GM18511 (cell line): ENCODE measurements around the gene OLFM3.
A peak's percentile ranks its signal among the peaks of the same experiment; 100 is the strongest.

Experiments
- ATAC-seq: cut with Tn5 transposase; IDR thresholded peaks from one replicate; pipeline ENCODE4 v1.9.1; 2021; ENCODE audit warnings: mild to moderate bottlenecking, moderate library complexity; ENCODE audit not compliant: unreplicated experiment

Gene OLFM3

GRCh38 chr1:101854271-101854670 lies 142.5 kb downstream of the OLFM3 start:
- no peak for ATAC-seq

GRCh38 chr1:101852936-101853335 lies 143.8 kb downstream of the OLFM3 start:
- ATAC-seq: no peak

DNA sequence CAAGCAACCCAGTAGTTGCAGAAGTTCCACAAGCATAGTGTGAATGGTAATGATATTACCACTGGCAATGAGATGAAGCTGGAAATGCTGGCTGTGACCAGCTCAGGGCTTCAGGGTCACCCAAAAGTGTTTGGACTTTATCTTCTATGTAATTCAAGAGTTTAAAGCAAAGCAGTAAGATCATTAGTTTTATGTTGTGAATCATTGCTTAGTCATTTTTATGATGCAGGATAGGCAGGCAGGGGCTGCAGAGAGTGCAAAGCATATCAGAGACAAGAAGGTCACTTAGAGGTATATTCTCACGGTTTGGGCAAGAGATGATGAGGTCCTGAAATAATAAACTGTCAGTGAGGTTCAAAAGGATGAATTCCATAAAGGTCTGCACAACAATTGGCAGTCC lies 147.4 kb downstream of the OLFM3 start:
- no peak for ATAC-seq

DNA sequence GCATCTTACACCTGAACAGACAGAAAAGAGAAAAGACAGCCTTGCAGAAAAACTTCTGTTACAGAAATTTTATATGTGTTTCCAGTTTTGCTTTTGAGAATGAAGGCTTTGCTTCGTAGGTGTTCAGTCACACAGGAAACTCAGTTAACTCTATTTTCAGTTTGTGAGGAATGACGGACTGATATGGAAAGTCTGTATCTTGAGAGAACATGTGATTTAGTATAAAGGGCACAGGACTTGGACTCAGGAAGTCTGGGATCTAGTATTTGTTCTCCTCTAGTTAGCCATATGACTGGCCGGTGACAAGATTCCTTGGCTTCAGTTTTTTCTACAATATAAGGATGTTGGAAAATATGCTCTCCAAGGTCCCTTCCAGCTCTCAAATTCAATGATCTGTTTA lies 149.1 kb downstream of the OLFM3 start:
- ATAC-seq: no peak

DNA sequence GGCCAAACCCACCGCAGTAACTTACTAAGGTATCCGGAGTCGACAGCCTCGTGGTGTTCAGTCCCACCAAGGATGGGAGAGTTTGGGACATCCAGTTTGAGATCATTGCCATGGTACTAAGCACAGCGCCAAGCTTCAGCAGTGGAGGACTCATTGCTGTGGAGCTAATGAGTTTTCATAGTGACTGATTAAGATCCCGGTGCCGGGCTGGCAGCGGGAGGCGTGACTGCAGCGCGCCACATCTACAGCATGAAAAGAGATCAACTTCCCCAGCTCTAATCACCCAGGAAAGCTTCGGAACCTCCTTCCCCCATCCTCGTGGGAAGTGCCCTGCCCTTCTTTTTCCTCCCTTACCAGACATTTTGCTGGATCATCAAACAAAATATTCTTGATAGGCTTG lies 149.9 kb downstream of the OLFM3 start:
- ATAC-seq: no peak

DNA sequence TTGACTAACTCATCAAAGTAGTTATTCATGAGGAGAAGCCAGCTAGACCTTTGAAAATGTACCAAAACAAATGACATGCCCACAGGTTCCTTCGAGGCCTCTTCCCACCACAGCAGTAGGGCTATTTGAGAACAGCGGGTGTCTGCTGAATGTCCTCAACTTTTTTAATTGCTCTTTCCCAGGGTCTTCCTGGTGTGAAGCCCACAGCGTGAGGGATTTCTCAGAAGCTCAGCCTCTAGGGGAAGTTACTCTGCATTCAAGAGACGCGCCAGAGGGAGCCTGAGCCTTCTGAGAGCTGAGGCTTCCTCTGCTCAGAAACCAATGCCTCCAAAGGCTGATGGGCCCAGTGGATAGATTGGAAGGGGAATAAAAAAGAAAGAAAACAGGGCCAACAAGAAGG lies 153.6 kb downstream of the OLFM3 start:
- no peak for ATAC-seq

- ATAC-seq: no peak
Observed at GRCh38 chr1:101841824-101842223, 154.9 kb downstream of the OLFM3 start.

GRCh38 chr1:101835988-101836387 lies 160.7 kb downstream of the OLFM3 start:
- ATAC-seq: no peak

DNA sequence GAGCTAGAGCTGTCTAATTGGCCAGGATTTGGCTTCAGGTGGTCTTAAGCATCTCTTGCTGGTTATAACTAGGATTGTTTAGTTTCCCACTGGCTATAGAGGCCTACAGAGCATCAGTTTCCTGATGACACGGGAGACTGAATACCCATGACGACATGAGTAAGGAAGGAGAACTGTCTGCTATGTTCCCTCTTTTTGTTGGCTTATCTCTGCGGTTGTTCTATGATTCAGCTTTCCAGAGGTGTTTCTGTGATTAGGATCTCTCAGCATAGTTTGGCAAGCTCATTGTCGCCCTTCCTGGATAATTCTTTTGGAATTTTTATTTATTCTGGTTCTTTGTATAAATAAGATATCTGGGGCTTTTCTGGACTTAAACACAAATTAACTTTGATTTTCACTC lies 163.4 kb downstream of the OLFM3 start:
- ATAC-seq: no peak

- ATAC-seq: no peak
Observed at GRCh38 chr1:101826416-101826815, 170.3 kb downstream of the OLFM3 start.

DNA sequence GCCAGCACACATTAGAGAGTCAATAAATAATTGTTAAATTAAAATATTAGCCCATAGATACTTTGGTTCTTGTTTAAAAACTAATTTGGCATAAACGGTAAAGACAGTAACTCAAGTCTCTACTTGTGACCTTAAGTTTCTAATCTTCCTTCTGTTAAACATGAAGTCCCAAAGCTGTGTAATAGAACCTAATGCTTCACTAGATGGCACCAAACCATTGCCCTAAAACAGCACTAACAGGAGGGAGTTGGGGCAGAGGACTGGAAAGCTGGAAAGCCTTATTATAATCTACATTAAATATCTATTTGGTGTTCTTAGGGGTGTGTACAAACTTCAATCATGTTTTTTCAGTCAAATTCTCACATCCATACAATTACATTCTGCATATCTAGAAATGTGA lies 176.7 kb downstream of the OLFM3 start:
- no peak for ATAC-seq

DNA sequence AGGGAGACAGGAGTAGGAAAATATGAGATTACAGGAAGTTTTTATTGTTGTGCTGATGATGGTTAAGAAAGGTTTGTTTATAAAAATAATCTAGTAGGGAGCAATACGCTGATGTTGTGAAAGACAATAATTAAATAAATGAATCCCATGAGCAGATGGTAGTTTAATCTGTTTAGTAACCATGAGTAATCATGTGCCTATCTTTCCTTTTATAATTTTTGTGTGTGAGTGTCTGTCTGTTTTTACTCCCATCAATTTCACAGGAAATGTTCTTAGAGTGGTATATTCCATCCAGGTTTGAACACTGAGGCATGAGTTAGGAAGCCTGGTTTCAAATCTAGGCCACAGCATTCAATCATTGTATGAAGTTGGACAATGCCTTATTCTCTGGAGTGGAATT lies 180.5 kb downstream of the OLFM3 start:
- no peak for ATAC-seq

DNA sequence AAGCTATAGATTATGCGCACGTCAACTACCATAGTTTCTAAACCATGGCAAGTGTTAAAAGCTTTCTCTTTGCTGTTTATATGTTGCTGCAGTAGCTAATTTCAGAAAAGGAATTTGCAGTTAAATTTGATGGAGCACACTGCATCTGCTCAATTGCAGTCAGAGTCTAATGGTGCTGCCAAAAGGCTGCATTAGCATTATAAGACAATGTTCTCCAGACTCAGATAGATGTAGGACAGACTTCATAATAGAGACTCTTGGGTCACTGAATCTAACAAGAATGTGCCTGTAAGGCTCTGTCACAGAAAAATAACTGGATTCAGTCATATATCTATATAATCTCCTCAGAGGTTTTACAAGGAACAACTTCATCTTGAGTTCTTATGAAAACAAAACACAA lies 198.3 kb downstream of the OLFM3 start:
- no peak for ATAC-seq

DNA sequence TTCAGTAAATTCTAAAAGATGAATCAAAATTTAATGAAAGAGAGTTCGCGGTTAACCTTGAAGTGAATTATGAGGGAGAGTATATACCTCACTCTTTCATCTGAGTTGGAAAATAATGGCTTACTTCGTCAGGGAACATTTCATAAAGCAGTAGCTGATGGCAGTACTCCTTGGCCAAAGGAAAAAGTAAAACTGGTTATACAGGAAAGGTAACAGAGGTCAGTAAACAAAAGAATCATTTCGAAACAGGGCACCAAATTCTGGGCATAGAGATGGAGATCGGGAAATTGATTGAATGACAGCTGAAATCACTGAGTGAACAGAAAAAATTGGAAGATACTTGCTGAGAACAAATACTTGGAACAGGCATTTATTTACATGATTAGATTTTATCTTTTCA lies 199.0 kb downstream of the OLFM3 start:
- no peak for ATAC-seq

DNA sequence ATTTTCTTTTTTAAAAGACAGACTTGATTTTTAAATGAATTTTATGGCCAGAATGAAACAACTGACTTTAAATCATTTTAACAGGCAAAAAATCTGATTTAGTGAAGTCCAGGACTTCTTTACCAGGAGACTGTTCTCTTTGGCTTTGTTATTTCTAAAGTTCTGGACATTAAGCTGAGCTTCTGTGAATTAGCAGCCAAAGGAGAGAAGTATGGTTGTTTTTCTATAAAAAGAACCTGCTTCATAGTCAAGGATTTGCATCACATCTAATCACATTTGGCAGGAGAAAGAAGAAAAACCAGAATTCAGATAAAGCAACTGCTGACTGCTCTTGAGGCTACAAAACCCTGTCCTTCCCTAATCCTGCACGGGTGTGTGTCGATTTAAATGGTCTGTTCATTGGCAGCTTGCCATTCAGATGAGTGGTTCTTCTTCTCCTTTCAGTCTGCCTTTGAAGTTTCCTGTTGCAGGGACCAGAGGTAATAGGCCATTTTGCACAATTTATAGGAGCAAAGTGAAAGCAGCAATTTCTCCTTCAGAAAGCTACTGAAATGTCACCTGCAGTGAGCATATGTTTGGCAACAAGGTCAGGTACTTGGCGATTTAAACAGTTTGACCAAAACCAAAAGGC lies 215.4 kb downstream of the OLFM3 start:
- ATAC-seq: no peak

- peak; percentile 88 for ATAC-seq
Observed at GRCh38 chr1:101769520-101769919, 227.2 kb downstream of the OLFM3 start.

DNA sequence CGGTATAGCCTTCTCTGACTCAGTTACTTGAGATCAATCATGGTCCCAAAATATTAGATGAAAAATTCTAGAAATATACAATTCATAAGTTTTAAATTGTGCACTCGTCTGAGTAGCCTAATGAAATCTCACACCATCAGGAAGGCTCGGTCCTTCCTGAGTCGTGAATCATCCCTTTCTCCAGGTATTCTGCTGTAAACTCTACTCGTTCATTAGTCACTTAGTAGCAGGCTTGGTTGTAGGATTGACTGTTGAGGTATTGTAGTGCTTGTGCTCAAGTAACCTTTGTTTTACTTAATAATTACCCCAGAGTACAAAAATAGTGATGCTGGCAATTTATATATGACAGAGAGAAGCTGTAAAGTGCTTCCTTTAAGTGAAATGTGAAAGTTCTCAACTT lies 238.7 kb downstream of the OLFM3 start:
- ATAC-seq: no peak

DNA sequence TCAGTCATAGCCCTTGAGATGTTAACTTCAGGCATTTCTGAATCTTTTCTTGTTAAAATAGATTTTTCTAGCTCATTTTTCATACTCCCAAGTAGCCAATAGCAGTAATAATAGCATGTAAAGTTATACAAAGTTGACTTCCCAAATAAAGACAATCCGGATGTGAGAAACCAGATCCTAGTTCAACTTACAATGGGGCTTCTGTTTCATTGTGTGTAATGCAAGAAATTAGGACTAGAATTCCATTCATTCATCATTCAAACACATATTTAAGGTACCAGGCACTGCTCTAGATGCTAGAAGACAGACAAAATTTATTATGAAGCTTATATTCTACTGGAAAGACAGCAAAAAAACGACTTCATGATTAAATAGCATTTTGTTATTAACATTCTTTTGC lies 240.3 kb downstream of the OLFM3 start:
- ATAC-seq: no peak
